GM21447 (cell line): ENCODE results near the gene ARHGAP12.
"Not testable (repeated sequence)": the region's sequence is repeated elsewhere in the genome, so short reads cannot be mapped to it uniquely, and the experiment has no call there.

Experiments used
- ATAC-seq: cut with Tn5 transposase; IDR thresholded peaks from one replicate; pipeline ENCODE4 v1.9.1; 2021; ENCODE audit not compliant: unreplicated experiment

ARHGAP12 gene

GRCh38 chr10:31928549-31929260 lies at the start of gene ARHGAP12:
ARHGAP12 (minus strand) TSS chr10:31928831; CDS start chr10:31908855, 19,976 bp downstream.
- peak; percentile 62 for ATAC-seq

GRCh38 chr10:31978156-31978483 lies 49.5 kb upstream of the ARHGAP12 start:
- ATAC-seq = no peak

GRCh38 chr10:31977440-31978155 lies 49.0 kb upstream of the ARHGAP12 start:
- peak; percentile 67 for ATAC-seq

- no peak for ATAC-seq
Observed at GRCh38 chr10:31975157-31975765, 46.6 kb upstream of the ARHGAP12 start.

GRCh38 chr10:31974434-31975124 lies 45.9 kb upstream of the ARHGAP12 start:
- no peak for ATAC-seq

GRCh38 chr10:31972519-31973041 lies 43.9 kb upstream of the ARHGAP12 start:
- no peak for ATAC-seq

GRCh38 chr10:31969847-31970246 lies 41.2 kb upstream of the ARHGAP12 start:
- ATAC-seq = not testable (repeated sequence)

GRCh38 chr10:31963589-31963980 lies 35.0 kb upstream of the ARHGAP12 start:
- ATAC-seq = no peak

- no peak for ATAC-seq
Observed at GRCh38 chr10:31962826-31963588, 34.4 kb upstream of the ARHGAP12 start.

- ATAC-seq = no peak
Observed at GRCh38 chr10:31961277-31962074, 32.8 kb upstream of the ARHGAP12 start.

GRCh38 chr10:31959461-31960173 lies 31.0 kb upstream of the ARHGAP12 start:
- no peak for ATAC-seq

GRCh38 chr10:31958856-31959255 lies 30.2 kb upstream of the ARHGAP12 start:
- no peak for ATAC-seq

GRCh38 chr10:31956200-31956946 lies 27.7 kb upstream of the ARHGAP12 start:
- no peak for ATAC-seq

- no peak for ATAC-seq
Observed at GRCh38 chr10:31954410-31955191, 26.0 kb upstream of the ARHGAP12 start.

- ATAC-seq = no peak
Observed at GRCh38 chr10:31953480-31953879, 24.8 kb upstream of the ARHGAP12 start.

GRCh38 chr10:31953080-31953479 lies 24.4 kb upstream of the ARHGAP12 start:
- ATAC-seq = no peak

GRCh38 chr10:31952066-31952465 lies 23.4 kb upstream of the ARHGAP12 start:
- no peak for ATAC-seq

- ATAC-seq = no peak
Observed at GRCh38 chr10:31949266-31949665, 20.6 kb upstream of the ARHGAP12 start.
